HL-60/S4 (cell line): Measurements from ENCODE around the gene SLC29A3.
"Not testable (repeated sequence)": the region's sequence is repeated elsewhere in the genome, so short reads cannot be mapped to it uniquely, and the experiment has no call there.

ENCODE experiments used
- in situ Hi-C: fragments of 300-500 bp; cut with MboI; formaldehyde crosslinking; loops from 2 replicates; pipeline ENCODE4 v1.14.3; 2022; ENCODE audit warnings: low sequenced_read_pairs

Gene SLC29A3

GRCh38 chr10:71342573-71343391, 23.7 kb downstream of the SLC29A3 start:
- in situ Hi-C loops, result no loop called here

GRCh38 chr10:71343392-71343773, 24.3 kb downstream of the SLC29A3 start:
- in situ Hi-C loops, result no loop called here

DNA sequence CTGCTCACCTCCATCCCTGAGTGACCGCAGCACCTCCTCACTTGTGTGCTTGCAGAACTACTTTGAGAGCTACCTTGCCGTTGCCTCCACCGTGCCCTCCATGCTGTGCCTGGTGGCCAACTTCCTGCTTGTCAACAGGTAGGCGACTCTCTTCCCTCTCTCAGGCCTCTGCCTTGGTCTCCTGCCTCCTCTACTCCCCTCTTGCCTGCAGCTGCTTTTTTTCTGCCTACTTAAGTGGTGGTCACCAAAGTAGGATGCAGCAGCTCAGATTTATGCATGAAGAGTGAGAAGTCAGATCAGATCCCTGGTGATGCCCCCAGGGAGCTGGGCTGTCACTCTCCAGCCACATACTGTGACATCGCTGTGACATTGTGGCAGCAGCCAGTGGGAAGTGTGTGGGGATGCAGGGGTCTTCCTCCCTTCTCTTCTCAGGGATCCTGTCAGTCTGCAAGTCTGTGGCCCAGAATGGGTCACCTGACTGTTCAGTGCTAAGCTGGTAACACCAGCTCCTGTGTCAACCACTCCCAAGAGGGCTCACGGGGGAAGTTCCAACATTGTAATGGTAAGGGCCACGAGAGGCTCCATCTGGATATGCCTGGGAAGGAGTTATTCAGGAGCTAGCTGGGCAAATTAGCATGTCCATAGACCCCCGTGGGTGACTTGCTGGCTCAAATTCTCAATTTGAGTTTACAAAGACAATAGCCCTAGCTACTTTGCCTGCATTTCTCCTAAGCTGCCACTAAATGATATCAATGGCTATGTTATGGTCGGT, 25.3 kb downstream of the SLC29A3 start:
- in situ Hi-C loops, result no loop called here

DNA sequence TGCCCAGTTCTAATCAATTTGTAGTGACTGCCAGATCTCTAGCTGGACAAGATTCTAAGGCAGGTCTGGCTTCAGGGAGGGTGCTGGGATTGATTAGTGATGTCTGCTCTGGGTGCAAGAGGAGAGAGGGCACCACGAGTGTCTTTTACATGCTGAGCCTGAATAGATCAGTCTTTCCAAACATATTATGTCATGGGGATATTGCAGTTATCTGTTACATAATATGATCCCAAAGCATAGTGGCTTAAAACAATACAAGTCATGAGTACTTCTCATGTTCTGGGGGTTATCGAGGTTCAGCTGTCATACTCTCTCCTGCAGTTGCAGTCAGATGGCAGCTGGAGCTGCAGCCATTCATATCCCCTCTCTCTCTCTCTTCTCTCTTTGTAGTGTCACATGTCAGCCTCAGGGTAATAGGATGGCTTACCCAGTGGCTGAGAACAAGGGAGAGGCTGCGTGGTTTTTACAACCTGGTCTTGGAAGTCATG, 26.0 kb downstream of the SLC29A3 start:
- in situ Hi-C loops, result no loop called here

GRCh38 chr10:71345694-71346093, 26.6 kb downstream of the SLC29A3 start:
- in situ Hi-C loops, result no loop called here

DNA sequence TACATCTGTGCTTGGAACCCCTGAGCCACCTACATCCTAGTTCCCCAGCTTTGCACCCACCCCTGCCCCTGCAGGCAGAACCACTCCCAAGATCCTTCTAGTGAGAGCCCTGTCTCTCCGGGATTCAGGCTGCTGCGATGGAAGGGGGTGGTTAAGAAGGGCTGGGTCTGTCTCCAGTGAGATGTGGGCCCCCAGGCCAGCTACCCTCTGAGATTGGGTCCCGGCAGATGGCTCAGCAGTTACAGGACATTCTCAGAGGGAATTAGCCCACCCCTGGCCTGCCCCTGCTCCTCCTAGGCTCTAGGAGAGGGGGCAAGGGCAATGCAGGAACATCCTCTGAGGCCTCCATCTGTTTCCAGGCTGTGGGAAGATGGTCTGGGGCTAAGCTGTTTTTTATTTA, 27.7 kb downstream of the SLC29A3 start:
- in situ Hi-C loops, result no loop called here

GRCh38 chr10:71347587-71348395, 28.7 kb downstream of the SLC29A3 start:
- in situ Hi-C loops, result no loop called here

DNA sequence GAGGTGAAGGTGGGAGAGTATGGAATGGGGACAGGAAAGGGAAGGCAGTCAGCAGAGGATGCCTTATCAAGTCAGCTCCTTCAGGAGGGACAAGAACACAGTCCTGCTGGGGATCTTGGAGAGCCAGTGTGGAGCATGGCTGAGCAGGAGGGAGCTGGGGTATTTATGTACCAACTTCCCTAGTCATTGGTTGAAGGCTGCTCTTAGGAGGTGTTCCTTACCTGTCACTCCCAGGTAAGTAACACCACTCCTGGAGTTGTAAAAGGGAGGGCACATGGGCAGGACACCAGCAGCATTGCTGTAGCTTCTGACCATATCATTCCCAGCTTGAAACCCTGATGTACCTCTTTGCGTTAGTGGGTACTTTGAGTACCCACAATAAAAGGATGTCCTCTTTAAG, 29.8 kb downstream of the SLC29A3 start:
- in situ Hi-C loops, result no loop called here

DNA sequence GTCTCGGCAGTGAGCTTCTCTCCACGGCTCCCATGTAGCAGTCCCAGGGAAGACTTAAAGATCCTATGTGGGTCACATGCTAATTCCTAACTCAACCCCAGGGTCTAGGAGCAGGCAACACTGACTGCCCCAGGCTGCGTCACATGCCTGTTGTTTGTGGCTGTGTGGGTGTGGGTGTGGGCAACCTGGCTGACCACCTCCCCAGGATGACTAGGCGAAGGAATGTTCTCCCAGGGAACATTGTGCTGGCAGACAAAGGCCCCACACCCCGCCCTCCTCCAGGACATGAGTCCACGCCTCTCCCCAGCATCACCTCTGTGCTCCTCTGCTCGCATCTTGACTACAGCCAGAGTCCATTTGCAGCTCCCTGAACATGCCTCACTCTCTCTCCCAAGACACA, 30.3 kb downstream of the SLC29A3 start:
- in situ Hi-C loops, result no loop called here

DNA sequence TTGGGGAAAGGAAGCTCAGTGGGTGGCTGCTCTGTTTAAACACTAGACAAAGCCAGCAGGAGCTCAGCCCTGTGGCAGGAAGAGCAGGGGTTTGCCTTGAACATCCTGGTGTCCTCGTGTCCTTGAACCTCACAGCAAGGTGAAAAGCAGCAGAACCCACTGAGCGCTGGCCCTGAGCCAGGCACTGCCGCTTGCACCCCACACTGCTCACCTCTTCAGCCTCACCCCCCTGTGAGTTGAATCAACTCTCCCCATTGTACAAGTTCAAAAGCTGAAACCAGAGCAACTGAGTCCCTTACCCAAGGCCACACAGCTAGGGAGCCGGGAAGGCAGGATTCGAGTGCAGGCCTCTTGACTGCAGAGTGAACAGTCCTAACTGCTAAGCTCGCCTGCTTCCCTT, 32.0 kb downstream of the SLC29A3 start:
- in situ Hi-C loops, result no loop called here

- in situ Hi-C loops, result no loop called here
These were observed 32.7 kb downstream of the SLC29A3 start for GRCh38 chr10:71351628-71352319.

DNA sequence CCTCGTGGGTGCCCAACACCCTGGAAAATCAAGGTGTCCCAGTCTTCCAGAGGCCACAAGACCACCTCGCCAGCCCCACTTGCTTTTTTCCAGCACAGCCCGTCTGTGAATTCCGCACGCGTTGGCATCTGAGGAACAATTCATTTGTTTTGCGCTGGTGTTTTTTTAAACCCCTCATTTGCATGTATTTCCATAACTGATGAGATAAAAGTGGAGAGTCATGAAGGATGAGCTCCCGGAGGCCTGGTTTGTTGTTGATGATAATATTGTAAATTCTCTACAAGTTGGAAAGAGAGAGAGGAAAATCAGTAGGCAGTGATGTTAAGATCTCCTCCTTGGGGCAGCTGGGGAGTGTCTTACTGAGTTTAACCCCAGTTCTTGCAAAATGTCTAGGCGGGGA, 34.6 kb downstream of the SLC29A3 start:
- in situ Hi-C loops, result no loop called here

DNA sequence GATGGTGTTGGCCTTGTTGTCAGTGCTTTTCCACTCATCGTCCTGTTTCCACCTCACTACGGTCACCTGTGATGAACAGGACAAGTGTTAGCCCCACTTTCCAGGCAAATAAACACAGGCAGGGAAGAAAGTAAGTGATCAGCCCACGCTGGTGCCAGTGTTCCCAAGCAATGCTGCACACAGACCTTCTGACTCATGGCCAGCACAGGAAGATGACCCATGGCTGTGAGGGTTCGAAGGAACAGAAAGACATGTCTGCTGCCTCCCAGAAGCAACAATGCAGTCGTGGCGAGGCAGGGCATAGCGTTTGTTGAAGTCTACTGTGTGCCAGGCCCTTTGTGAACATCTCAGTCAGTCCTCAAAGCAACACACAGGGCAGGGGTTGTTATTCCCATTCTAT, 35.7 kb downstream of the SLC29A3 start:
- in situ Hi-C loops, result no loop called here

DNA sequence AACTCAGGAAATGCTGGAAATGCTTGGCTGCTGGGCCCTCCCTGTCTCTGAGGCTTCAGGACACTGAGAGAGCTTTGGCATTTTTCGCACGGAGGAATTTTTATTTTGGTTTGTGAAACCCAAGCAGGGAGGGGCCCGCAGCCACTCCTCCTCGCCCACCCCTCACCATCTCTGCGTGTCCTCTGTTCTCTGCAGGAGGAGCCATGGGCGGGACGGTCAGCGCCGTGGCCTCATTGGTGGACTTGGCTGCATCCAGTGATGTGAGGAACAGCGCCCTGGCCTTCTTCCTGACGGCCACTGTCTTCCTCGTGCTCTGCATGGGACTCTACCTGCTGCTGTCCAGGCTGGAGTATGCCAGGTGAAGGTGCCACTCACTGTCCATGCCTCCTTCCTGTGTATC, 36.8 kb downstream of the SLC29A3 start:
- in situ Hi-C loops, result no loop called here

DNA sequence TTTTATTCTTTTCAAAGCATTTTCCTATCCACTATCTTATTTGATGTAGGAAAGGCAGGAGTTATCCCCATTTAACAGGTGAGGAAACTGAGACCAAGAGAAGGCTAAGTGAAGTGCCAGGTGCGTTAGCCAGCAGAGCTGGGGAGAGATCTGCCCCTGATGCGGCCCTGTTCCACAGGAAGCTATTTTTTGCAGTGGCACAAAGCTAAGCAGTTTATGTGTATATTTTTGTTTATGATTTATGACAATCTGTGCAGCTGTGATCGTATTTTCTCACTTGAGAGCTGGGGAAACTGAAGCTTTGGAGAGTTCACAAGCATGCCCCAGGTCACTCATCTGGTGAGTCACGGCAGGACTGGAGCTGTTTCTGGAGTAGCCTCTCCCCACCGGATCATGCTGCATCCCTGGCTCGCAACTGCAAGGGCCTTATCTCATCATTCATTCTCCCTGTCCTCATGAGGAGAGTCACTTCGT, 38.8 kb downstream of the SLC29A3 start:
- in situ Hi-C loops, result no loop called here

DNA sequence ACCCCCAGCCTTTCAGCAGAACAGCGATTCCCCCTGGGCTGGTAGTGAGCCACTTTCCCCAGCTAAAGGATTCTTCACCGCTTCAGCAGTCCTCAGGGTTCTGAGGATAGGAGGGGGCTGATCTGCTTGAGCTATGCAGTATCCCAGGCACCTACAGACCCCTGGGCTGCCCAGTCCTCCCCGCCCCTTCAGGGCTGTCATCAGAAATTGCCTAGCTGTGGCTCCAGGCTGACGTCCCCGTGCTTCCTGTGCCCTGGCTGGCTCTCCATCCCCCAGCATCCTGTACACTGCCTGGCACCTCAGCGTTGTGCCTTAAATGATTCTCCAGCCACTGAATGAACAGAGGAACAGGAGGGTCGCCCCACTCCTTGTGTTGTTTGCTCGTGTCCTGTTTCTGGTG, 39.2 kb downstream of the SLC29A3 start:
- in situ Hi-C loops, result no loop called here

DNA sequence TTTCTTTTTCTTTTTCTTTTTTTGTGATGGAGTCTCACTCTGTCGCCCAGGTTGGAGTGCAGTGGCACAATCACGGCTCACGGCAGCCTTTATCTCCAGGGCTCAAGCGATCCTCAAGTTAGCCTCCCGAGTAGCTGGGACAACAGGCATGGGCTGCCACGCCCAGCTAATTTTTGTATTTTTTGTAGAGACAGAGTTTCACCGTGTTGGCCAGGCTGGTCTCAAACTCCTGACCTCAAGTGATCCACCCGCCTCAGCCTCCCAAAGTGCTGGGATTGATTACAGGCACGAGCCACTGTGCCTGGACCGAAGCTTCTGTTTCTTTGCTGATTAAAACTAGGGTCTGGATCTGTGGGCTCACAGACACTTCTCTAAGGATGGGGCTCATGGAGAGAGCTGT, 39.8 kb downstream of the SLC29A3 start:
- in situ Hi-C loops, result not testable (repeated sequence)

DNA sequence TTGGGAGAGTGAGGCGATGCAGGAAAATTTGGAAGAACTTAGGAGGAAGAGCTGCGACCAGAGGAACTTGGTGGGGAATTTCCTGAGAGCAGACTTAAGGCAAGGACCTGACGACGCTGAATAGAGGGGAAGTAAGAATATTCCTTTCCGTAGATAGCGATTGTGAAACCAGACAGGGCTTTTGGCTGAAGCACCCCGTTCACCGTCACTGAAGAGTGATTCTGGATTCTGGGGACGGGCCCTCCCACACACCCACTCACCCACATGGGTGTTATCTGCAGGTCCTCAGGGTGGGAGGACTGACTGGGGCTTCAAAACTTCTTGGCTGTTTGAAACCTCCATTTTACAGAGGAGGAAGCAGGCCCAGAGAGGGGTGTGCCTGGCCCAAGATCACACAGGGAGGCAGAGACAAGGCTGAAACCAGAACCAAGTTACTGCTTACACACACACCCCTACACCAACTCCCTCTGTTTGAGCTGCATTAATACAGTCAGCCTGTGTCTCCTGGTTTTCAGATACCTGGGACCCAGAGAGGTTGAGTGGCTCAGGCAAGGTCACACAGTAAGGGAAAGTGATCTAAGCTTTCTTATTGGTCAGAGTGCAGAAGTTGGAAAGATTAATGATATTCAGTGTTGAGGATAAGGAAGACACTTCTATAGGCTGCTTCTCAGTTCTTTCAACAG, 40.4 kb downstream of the SLC29A3 start:
- in situ Hi-C loops, result no loop called here

DNA sequence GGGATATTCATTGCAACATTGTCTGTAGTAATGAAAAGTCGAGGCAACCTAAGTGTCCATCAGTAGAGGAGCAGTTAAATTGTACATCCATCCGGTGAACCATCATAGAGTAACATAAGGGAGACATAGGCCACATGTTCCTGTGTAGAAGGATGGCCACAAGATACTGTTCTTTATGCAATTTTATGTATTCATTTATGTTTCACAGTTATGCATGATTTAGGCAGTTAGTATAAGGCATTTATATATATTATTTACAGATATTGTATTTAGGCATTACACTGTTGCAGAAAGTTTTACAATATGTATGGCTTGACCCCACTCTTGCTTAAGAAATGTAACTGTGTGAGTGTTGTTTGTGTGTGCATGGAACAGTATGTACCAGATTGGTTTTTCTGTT, 41.7 kb downstream of the SLC29A3 start:
- in situ Hi-C loops, result no loop called here

DNA sequence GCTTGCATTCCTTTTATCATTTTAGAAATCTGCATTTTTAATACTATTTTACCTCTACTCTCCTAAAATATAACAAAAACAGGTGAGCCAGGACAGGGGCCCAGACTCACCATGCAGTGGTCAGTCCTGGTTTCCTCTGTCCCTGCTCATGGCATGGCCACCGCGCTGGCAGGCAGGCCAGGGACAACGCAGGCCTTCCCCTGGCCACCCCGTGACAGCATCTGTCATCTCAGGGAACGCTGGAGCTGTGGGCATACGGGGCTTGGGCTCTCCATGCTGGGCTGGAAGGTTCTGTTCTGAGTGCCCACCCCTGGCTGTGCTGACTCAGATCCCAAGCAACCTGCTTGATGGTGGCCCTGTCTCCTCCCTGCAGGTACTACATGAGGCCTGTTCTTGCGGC, 42.5 kb downstream of the SLC29A3 start:
- in situ Hi-C loops, result no loop called here
